Measurements from ENCODE around the gene EDC3.

Gene EDC3

GRCh38 chr15:74628199-74628598 lies 67.6 kb downstream of the EDC3 start:
- Histone ChIP-seq H3K9me3 (ENCODE audit: control insufficient read depth, low read length) (no peaks in the 10 kb centered on the region), H3K36me3 (ENCODE audit: control insufficient read depth, insufficient read depth, low read length) (peaks cover 44% of the 10 kb centered on the region), H3K4me1 (ENCODE audit: control insufficient read depth, insufficient read depth, low read length) (no peaks in the 10 kb centered on the region), H3K4me3 (ENCODE audit: insufficient read depth, low read depth, low read length) (no peak overlapping the region), H3K27me3 (ENCODE audit: control insufficient read depth, insufficient read depth, low read length, poor library complexity, severe bottlenecking) (no peaks in the 10 kb centered on the region), H3K27ac (ENCODE audit: insufficient read depth, low read depth, low read length, poor library complexity, severe bottlenecking) (no peak overlapping the region)
- 93 to 96% methylated on average over 3 of the region's 3 CpGs for WGBS, 2 experiments

- Histone ChIP-seq H3K27ac (ENCODE audit: insufficient read depth, low read depth, low read length, poor library complexity, severe bottlenecking) (no peak overlapping the region), H3K36me3 (ENCODE audit: control insufficient read depth, insufficient read depth, low read length) (peaks cover 48% of the 10 kb centered on the region), H3K4me1 (ENCODE audit: control insufficient read depth, insufficient read depth, low read length) (no peaks in the 10 kb centered on the region), H3K27me3 (ENCODE audit: control insufficient read depth, insufficient read depth, low read length, poor library complexity, severe bottlenecking) (no peaks in the 10 kb centered on the region), H3K9me3 (ENCODE audit: control insufficient read depth, low read length) (no peaks in the 10 kb centered on the region), H3K4me3 (ENCODE audit: insufficient read depth, low read depth, low read length) (no peak overlapping the region)
- WGBS, 2 experiments: 94 to 95% methylated on average over 5 of the region's 5 CpGs
Observed at GRCh38 chr15:74627766-74628165, 68.1 kb downstream of the EDC3 start.

- Histone ChIP-seq H3K27ac (ENCODE audit: insufficient read depth, low read depth, low read length, poor library complexity, severe bottlenecking) (no peak overlapping the region), H3K9me3 (ENCODE audit: control insufficient read depth, low read length) (no peaks in the 10 kb centered on the region), H3K4me1 (ENCODE audit: control insufficient read depth, insufficient read depth, low read length) (no peaks in the 10 kb centered on the region), H3K27me3 (ENCODE audit: control insufficient read depth, insufficient read depth, low read length, poor library complexity, severe bottlenecking) (no peaks in the 10 kb centered on the region), H3K36me3 (ENCODE audit: control insufficient read depth, insufficient read depth, low read length) (peaks cover 56% of the 10 kb centered on the region), H3K4me3 (ENCODE audit: insufficient read depth, low read depth, low read length) (no peak overlapping the region)
- 96% methylated on average over 9 to 10 of the region's 10 CpGs for WGBS, 2 experiments
Observed at GRCh38 chr15:74626752-74627692, 68.8 kb downstream of the EDC3 start.

- Histone ChIP-seq H3K36me3 (ENCODE audit: control insufficient read depth, insufficient read depth, low read length) (peaks cover 54% of the 10 kb centered on the region), H3K27me3 (ENCODE audit: control insufficient read depth, insufficient read depth, low read length, poor library complexity, severe bottlenecking) (no peaks in the 10 kb centered on the region), H3K4me1 (ENCODE audit: control insufficient read depth, insufficient read depth, low read length) (no peaks in the 10 kb centered on the region), H3K4me3 (ENCODE audit: insufficient read depth, low read depth, low read length) (no peak overlapping the region), H3K9me3 (ENCODE audit: control insufficient read depth, low read length) (no peaks in the 10 kb centered on the region), H3K27ac (ENCODE audit: insufficient read depth, low read depth, low read length, poor library complexity, severe bottlenecking) (no peak overlapping the region)
- 97 to 98% methylated on average over 7 of the region's 7 CpGs for WGBS, 2 experiments
Observed at GRCh38 chr15:74626336-74626735, 69.5 kb downstream of the EDC3 start.

- Histone ChIP-seq H3K27ac (ENCODE audit: insufficient read depth, low read depth, low read length, poor library complexity, severe bottlenecking) (no peak overlapping the region), H3K9me3 (ENCODE audit: control insufficient read depth, low read length) (no peaks in the 10 kb centered on the region), H3K27me3 (ENCODE audit: control insufficient read depth, insufficient read depth, low read length, poor library complexity, severe bottlenecking) (no peaks in the 10 kb centered on the region), H3K4me1 (ENCODE audit: control insufficient read depth, insufficient read depth, low read length) (no peaks in the 10 kb centered on the region), H3K4me3 (ENCODE audit: insufficient read depth, low read depth, low read length) (no peak overlapping the region), H3K36me3 (ENCODE audit: control insufficient read depth, insufficient read depth, low read length) (peaks cover 53% of the 10 kb centered on the region)
- 93 to 95% methylated on average over 6 of the region's 6 CpGs for WGBS, 2 experiments
Observed at GRCh38 chr15:74625693-74626092, 70.1 kb downstream of the EDC3 start.

GRCh38 chr15:74624020-74624602 lies 71.7 kb downstream of the EDC3 start:
- Histone ChIP-seq H3K4me3 (ENCODE audit: insufficient read depth, low read depth, low read length) (no peak overlapping the region), H3K27ac (ENCODE audit: insufficient read depth, low read depth, low read length, poor library complexity, severe bottlenecking) (no peak overlapping the region), H3K27me3 (ENCODE audit: control insufficient read depth, insufficient read depth, low read length, poor library complexity, severe bottlenecking) (no peaks in the 10 kb centered on the region), H3K4me1 (ENCODE audit: control insufficient read depth, insufficient read depth, low read length) (no peaks in the 10 kb centered on the region), H3K36me3 (ENCODE audit: control insufficient read depth, insufficient read depth, low read length) (peaks cover 59% of the 10 kb centered on the region), H3K9me3 (ENCODE audit: control insufficient read depth, low read length) (no peaks in the 10 kb centered on the region)
- 92 to 96% methylated on average over 7 of the region's 7 CpGs for WGBS, 2 experiments

- Histone ChIP-seq H3K4me1 (ENCODE audit: control insufficient read depth, insufficient read depth, low read length) (peaks cover 7% of the 10 kb centered on the region), H3K9me3 (ENCODE audit: control insufficient read depth, low read length) (no peaks in the 10 kb centered on the region), H3K36me3 (ENCODE audit: control insufficient read depth, insufficient read depth, low read length) (peaks cover 49% of the 10 kb centered on the region), H3K27ac (ENCODE audit: insufficient read depth, low read depth, low read length, poor library complexity, severe bottlenecking) (no peak overlapping the region), H3K27me3 (ENCODE audit: control insufficient read depth, insufficient read depth, low read length, poor library complexity, severe bottlenecking) (no peaks in the 10 kb centered on the region), H3K4me3 (ENCODE audit: insufficient read depth, low read depth, low read length) (no peak overlapping the region)
- 87 to 97% methylated on average over 2 to 3 of the region's 3 CpGs for WGBS, 2 experiments
Observed at GRCh38 chr15:74622758-74623157, 73.1 kb downstream of the EDC3 start.

- Histone ChIP-seq H3K27ac (ENCODE audit: insufficient read depth, low read depth, low read length, poor library complexity, severe bottlenecking) (no peak overlapping the region), H3K36me3 (ENCODE audit: control insufficient read depth, insufficient read depth, low read length) (peaks cover 42% of the 10 kb centered on the region), H3K27me3 (ENCODE audit: control insufficient read depth, insufficient read depth, low read length, poor library complexity, severe bottlenecking) (no peaks in the 10 kb centered on the region), H3K9me3 (ENCODE audit: control insufficient read depth, low read length) (no peaks in the 10 kb centered on the region), H3K4me1 (ENCODE audit: control insufficient read depth, insufficient read depth, low read length) (peaks cover 15% of the 10 kb centered on the region), H3K4me3 (ENCODE audit: insufficient read depth, low read depth, low read length) (no peak overlapping the region)
- WGBS, 2 experiments: 89 to 90% methylated on average over 21 of the region's 21 CpGs
Observed at GRCh38 chr15:74621936-74622335, 73.9 kb downstream of the EDC3 start.

- H3K27me3 ChIP-seq (ENCODE audit: control insufficient read depth, insufficient read depth, low read length, poor library complexity, severe bottlenecking): no peaks in the 10 kb centered on the region
- peaks cover 41% of the 10 kb centered on the region for H3K36me3 ChIP-seq (ENCODE audit: control insufficient read depth, insufficient read depth, low read length)
- no peak overlapping the region for H3K27ac ChIP-seq (ENCODE audit: insufficient read depth, low read depth, low read length, poor library complexity, severe bottlenecking)
- no peak overlapping the region for H3K4me3 ChIP-seq (ENCODE audit: insufficient read depth, low read depth, low read length)
- no peaks in the 10 kb centered on the region for H3K9me3 ChIP-seq (ENCODE audit: control insufficient read depth, low read length)
- peaks cover 19% of the 10 kb centered on the region for H3K4me1 ChIP-seq (ENCODE audit: control insufficient read depth, insufficient read depth, low read length)
- 95% methylated on average over 16 of the region's 16 CpGs for WGBS, 2 experiments
Observed at GRCh38 chr15:74621546-74621920, 74.3 kb downstream of the EDC3 start.

GRCh38 chr15:74620636-74621545 lies 74.9 kb downstream of the EDC3 start:
- no peak overlapping the region for H3K27ac ChIP-seq (ENCODE audit: insufficient read depth, low read depth, low read length, poor library complexity, severe bottlenecking)
- H3K27me3 ChIP-seq (ENCODE audit: control insufficient read depth, insufficient read depth, low read length, poor library complexity, severe bottlenecking): no peaks in the 10 kb centered on the region
- peaks cover 22% of the 10 kb centered on the region for H3K4me1 ChIP-seq (ENCODE audit: control insufficient read depth, insufficient read depth, low read length)
- no peak overlapping the region for H3K4me3 ChIP-seq (ENCODE audit: insufficient read depth, low read depth, low read length)
- H3K36me3 ChIP-seq (ENCODE audit: control insufficient read depth, insufficient read depth, low read length): peaks cover 35% of the 10 kb centered on the region
- no peaks in the 10 kb centered on the region for H3K9me3 ChIP-seq (ENCODE audit: control insufficient read depth, low read length)
- 72 to 75% methylated on average over 23 of the region's 23 CpGs for WGBS, 2 experiments

Measured in ectodermal cell (in vitro differentiated cells).